ENCODE measurements around the gene ZGRF1. TPM values are rescaled to one million over a fixed set of nuclear protein-coding genes. Genes with fewer than 3 reads are reported as not detected.

The ZGRF1 gene
- polyA plus RNA-seq, 1 experiment: 2.0 TPM

GRCh38 chr4:112589206-112589605 lies 47.5 kb downstream of the ZGRF1 start:
- Histone ChIP-seq H3K27me3 (ENCODE audit: control insufficient read depth, insufficient read depth, low read length) (no peaks in the 10 kb centered on the region), H3K9me3 (ENCODE audit: control insufficient read depth, insufficient read depth, low read length) (no peaks in the 10 kb centered on the region), H3K27ac (ENCODE audit: low read depth, low read length) (no peak overlapping the region), H3K4me3 (ENCODE audit: low read depth, low read length) (no peak overlapping the region)
- no peak for TF ChIP-seq CTCF (IDR thresholded peaks at IDR 0.05; ENCODE audit: low read depth, low read length)
- POLR2A ChIA-PET: no interaction called here
- CTCF ChIA-PET: interaction anchor here (0.7 to 2.4 kb wide), 5 partner anchors 12 to 267 kb away, joined by 3 to 11 read pairs (median 4); no protein-coding TSS in a partner anchor
- DNase-seq (ENCODE audit: low read depth, low spot score): no peak

- no peak for DNase-seq (ENCODE audit: low read depth, low spot score)
- ChIA-PET POLR2A (no interaction called here), CTCF (interaction anchor here (0.8 to 2.8 kb wide), 5 partner anchors 18 to 320 kb away, joined by 3 to 19 read pairs (median 6); no protein-coding TSS in a partner anchor)
- H3K27me3 ChIP-seq (ENCODE audit: control insufficient read depth, insufficient read depth, low read length): no peaks in the 10 kb centered on the region
- TF ChIP-seq CTCF (IDR thresholded peaks at IDR 0.05; ENCODE audit: low read depth, low read length): no peak
- no peak overlapping the region for H3K27ac ChIP-seq (ENCODE audit: low read depth, low read length)
- H3K4me3 ChIP-seq (ENCODE audit: low read depth, low read length): no peak overlapping the region
- H3K9me3 ChIP-seq (ENCODE audit: control insufficient read depth, insufficient read depth, low read length): no peaks in the 10 kb centered on the region
Observed at GRCh38 chr4:112585977-112586736, 50.6 kb downstream of the ZGRF1 start.

- ChIA-PET POLR2A (no interaction called here), CTCF (interaction anchor here (0.6 kb wide), 1 partner anchor 34 kb away, joined by 3 read pairs; no protein-coding TSS in a partner anchor)
- H3K9me3 ChIP-seq (ENCODE audit: control insufficient read depth, insufficient read depth, low read length): peaks cover 2% of the 10 kb centered on the region; the same call in 1 of the 2 replicates
- no peaks in the 10 kb centered on the region for H3K27me3 ChIP-seq (ENCODE audit: control insufficient read depth, insufficient read depth, low read length)
- no peak overlapping the region for H3K4me3 ChIP-seq (ENCODE audit: low read depth, low read length)
- no peak overlapping the region for H3K27ac ChIP-seq (ENCODE audit: low read depth, low read length)
- DNase-seq (ENCODE audit: low read depth, low spot score): no peak
- TF ChIP-seq CTCF (IDR thresholded peaks at IDR 0.05; ENCODE audit: low read depth, low read length): no peak
Observed at GRCh38 chr4:112567536-112567935, 69.2 kb downstream of the ZGRF1 start.

- Histone ChIP-seq H3K27me3 (ENCODE audit: control insufficient read depth, insufficient read depth, low read length) (no peaks in the 10 kb centered on the region), H3K4me3 (ENCODE audit: low read depth, low read length) (no peak overlapping the region), H3K9me3 (ENCODE audit: control insufficient read depth, insufficient read depth, low read length) (peaks cover 2% of the 10 kb centered on the region; the same call in 1 of the 2 replicates), H3K27ac (ENCODE audit: low read depth, low read length) (no peak overlapping the region)
- ChIA-PET CTCF (no interaction called here), POLR2A (no interaction called here)
- DNase-seq (ENCODE audit: low read depth, low spot score): no peak
- TF ChIP-seq CTCF (IDR thresholded peaks at IDR 0.05; ENCODE audit: low read depth, low read length): no peak
Observed at GRCh38 chr4:112564706-112565270, 71.9 kb downstream of the ZGRF1 start.
